IMR-90 (cell line): ENCODE data around the gene PM20D1.

Experiments used
- BHLHE40 ChIP-seq: fragments of 150-350 bp; IDR thresholded peaks from 2 replicates; pipeline ENCODE4 v1.6.1; 2016; ENCODE audit warnings: mild to moderate bottlenecking, low read depth, low read length
- CEBPB ChIP-seq: IDR thresholded peaks from 2 replicates; pipeline ENCODE4 v1.6.1; 2012; ENCODE audit warnings: low read depth, low read length, improper control_type of control experiment
- CTCF ChIP-seq: conservative IDR thresholded peaks from 2 replicates; pipeline ENCODE4 v1.5.1; 2012; ENCODE audit warnings: mild to moderate bottlenecking, low read depth, low read length, improper control_type of control experiment
- ELK1 ChIP-seq: fragments of 150-350 bp; IDR thresholded peaks from 2 replicates; pipeline ENCODE4 v1.6.1; 2016; ENCODE audit warnings: low read depth, mild to moderate bottlenecking, low read length, moderate library complexity, borderline replicate concordance
- FOS ChIP-seq: fragments of 150-350 bp; IDR thresholded peaks from 2 replicates; pipeline ENCODE4 v1.6.1; 2016; ENCODE audit warnings: low read depth, low read length
- MAFK ChIP-seq: IDR thresholded peaks from 2 replicates; pipeline ENCODE4 v1.6.1; 2012; ENCODE audit warnings: low read depth, low read length, improper control_type of control experiment
- MXI1 ChIP-seq: IDR thresholded peaks from 2 replicates; pipeline ENCODE4 v1.6.1; 2012; ENCODE audit warnings: low read depth, mild to moderate bottlenecking, low read length, moderate library complexity, borderline replicate concordance
- POLR2A ChIP-seq: IDR thresholded peaks from 2 replicates; pipeline ENCODE4 v1.6.1; 2012; ENCODE audit warnings: mild to moderate bottlenecking, low read depth, low read length
- RAD21 ChIP-seq: IDR thresholded peaks from 2 replicates; pipeline ENCODE4 v1.6.1; 2012; ENCODE audit warnings: low read length, improper control_type of control experiment
- RFX5 ChIP-seq: IDR thresholded peaks from 2 replicates; pipeline ENCODE4 v1.8.0; 2012; ENCODE audit warnings: low read depth, mild to moderate bottlenecking, low read length, moderate library complexity
- SMC3 ChIP-seq: fragments of 150-350 bp; IDR thresholded peaks from 2 replicates; pipeline ENCODE4 v1.6.1; 2016; ENCODE audit warnings: low read depth, mild to moderate bottlenecking, antibody characterized with exemption, low read length, moderate library complexity
- USF2 ChIP-seq: fragments of 150-350 bp; IDR thresholded peaks from 2 replicates; pipeline ENCODE4 v1.6.1; 2017; ENCODE audit warnings: mild to moderate bottlenecking, antibody characterized with exemption, low read length, low read depth

GRCh38 chr1:205805082-205805711 lies 44.7 kb downstream of the PM20D1 start:
- TF ChIP-seq CTCF, result no peak
- TF ChIP-seq CEBPB, result no peak
- no peak for TF ChIP-seq SMC3
- no peak for TF ChIP-seq POLR2A
- no peak for TF ChIP-seq BHLHE40
- no peak for TF ChIP-seq MAFK
- no peak for TF ChIP-seq MXI1
- TF ChIP-seq RAD21, result no peak
- TF ChIP-seq USF2, result no peak
- no peak for TF ChIP-seq RFX5
- TF ChIP-seq ELK1, result no peak
- no peak for TF ChIP-seq FOS
